ENCODE measurements around the gene DHRS3. TPM values are rescaled to one million over a fixed set of nuclear protein-coding genes. Genes with fewer than 3 reads are reported as not detected.
"Not testable (repeated sequence)": the region's sequence is repeated elsewhere in the genome, so short reads cannot be mapped to it uniquely, and the experiment has no call there.

The DHRS3 gene
- total RNA-seq, 1 donor from 2014 or later: 168 TPM

DNA sequence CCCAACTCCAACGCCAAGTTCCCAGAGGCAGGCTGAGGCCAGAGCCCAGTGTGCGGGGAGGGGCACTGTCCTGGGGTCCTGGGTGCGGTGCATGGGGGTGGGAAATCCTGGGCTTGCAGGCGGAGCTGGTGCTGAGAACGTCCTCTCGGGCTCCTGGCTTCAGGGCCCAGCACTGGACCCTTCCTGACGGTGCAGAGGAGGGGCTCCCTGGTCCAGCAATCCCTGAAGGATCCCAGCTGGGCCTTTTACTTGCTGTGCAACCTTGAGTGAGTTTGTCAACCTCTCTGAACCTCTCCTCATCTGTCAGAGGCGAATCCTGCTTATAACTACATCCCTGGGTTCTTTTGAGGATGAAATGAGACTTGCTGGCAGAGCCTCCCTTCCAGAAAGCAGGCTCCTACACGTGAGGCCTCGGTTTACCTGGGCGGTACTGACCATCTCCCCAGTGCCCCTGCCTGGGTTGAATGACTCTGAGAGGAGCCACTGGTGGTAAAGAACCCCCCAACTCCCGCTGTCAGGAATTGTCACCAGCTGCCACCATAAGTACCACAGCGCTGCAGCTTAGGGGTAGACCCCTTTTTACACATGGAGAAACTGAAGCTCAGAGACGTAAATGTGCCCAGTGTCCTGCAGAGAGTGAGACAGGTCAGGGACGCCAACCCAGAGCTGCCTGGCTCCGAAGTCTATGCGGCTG, 77.3 kb downstream of the DHRS3 start:
- no peak for DNase-seq (ENCODE audit: low spot score)

DNA sequence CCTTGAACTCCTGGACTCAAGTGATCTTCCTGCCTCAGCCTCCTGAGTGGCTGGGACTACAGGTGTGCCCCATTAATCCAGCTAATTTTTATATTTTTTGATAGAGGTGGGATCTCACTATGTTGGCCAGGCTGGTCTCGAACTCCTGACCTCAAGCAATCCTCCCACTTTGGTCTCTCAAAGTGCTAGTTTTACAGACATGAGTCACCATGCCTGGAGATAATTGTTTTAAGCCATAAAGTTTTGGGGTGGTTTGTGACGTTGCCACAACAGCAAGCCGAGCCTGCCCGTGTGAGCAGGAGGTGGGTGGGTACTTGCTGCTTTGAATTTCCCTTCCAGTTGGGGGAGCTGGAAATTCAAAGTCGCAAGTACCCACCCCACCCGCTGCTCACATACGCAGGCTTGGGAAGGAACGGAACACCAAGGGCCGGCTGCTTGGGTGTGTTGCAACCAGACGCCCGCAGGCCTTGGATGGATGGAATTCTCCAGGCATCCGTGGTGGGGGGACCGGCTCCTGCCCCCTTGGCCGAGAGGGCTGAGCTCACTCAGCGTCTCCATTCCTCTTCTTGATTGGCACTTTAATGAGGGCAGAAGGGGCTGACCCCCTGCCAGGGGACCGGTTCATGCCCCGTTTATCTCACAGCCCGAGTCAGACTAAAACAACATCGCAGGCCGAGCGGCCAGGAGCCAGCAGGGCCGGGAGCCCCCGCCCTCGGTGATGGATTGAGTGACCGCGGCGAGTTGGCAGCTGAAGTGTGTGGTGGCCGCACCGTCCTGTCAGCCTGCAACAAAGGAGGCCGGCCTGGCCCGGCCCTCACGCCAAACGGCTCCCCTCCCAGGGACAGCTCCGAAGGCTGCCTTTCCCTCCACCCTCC, 78.1 kb downstream of the DHRS3 start:
- peak; percentile 70 for DNase-seq (ENCODE audit: low spot score)

DNA sequence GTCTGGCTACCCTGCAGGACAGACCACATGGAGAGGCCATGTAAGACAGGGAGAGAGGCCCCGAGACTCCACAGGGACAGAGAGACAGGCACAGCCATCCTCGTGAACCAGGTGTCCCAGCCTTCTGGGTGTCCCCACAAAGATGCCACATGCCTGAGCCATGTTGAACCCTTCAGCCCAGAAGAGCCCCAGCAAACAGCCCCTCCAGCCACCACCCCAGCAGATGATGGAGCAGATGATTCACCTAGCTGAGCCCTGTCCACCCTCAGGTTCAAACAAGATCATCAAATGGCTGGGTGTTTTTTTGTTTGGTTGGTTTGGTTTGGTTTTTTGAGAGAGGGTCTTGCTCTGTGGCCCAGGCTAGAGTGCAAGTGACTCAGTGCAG, 78.7 kb downstream of the DHRS3 start:
- DNase-seq (ENCODE audit: low spot score): no peak

DNA sequence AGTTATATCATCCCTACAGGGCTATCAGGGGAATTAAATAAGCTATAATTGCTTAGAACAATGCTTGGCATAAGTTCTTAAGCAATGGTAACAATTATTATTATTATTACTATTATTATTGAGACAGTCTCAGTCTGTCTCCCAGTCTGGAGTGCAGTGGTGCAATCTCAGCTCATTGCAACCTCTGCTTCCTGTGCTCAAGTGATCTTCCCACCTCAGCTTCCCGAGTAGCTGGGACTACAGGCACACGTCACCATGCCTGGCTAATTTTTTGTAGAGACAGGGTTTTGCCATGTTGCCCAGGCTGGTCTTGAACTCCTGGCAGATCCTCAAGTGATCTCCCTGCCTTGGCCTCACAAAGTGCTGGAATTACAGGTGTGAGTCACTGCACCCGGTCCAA, 79.5 kb downstream of the DHRS3 start:
- DNase-seq (ENCODE audit: low spot score): not testable (repeated sequence)

DNA sequence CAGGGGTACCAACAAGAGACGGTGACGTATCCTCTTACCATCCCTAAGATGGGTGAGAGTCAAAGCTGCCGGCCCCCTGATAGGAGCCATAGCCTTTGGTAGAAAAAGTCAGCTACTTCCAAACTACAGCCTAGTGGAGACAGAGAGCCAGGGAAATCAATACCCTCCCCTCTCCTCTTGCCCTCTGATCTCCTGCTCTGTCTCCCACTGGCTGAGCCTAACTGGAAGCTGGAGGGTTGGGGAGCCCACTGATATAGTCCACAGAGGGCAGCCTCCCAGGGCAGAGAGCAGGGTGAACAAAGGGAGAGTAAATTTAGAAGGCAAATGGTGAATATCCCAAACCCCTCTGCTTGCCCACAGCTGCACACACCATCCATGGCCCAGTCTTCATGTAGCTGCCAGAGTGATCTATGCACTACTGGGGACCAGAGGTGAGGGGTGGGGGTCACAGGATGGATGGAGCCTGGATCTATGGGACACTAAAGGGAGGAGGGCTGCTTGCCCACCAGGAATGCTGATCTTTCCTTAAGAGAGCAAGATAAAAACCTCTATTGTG, 80.0 kb downstream of the DHRS3 start:
- DNase-seq (ENCODE audit: low spot score): no peak

DNA sequence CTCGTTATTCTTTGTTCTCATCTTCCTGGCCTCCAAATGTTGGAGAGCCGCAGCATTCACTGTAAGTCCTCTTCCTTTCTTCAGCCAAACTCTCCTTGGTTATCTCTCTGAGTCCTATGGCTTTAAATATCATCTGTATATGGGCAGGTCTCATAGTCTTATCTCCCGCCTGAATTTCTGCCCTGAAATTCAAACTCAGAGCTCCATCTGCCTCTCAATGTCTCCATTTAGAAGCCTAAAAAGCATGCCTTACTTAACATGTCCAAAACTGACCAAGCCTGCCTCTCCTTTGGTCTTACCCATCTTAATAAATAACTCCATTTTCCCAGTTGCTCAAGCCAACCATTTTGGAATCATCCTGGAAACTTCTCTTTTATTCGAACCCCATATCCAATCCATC, 80.7 kb downstream of the DHRS3 start:
- no peak for DNase-seq (ENCODE audit: low spot score)

DNA sequence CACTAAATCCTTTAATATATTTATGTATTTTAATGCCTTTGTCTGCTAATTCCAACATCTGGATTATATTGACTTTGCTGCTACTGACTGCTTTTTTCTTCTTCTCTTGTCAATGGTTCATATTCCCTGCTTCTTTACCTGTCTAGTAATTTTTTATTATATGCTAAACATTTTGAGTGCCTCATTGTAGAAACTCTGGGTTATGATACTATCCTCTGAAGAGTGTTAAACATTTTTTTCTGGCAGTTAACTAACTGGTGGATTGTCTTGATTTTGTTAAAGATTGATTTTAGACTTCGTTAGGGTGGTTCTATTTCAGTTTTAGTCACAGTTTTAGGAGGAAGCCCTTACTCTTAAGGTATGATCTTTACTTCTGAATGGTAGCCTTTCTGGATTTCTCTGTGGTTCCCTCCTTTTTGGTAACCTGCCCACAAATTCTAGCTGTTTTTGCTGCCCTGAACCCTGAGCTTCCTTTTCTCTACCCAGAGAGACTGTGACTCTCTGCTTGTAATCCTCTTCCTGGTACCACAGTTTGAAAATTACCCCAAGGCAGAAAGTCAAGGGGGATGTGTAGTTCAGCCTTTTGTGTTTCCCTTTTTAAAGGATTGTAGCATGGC, 81.9 kb downstream of the DHRS3 start:
- no peak for DNase-seq (ENCODE audit: low spot score)

DNA sequence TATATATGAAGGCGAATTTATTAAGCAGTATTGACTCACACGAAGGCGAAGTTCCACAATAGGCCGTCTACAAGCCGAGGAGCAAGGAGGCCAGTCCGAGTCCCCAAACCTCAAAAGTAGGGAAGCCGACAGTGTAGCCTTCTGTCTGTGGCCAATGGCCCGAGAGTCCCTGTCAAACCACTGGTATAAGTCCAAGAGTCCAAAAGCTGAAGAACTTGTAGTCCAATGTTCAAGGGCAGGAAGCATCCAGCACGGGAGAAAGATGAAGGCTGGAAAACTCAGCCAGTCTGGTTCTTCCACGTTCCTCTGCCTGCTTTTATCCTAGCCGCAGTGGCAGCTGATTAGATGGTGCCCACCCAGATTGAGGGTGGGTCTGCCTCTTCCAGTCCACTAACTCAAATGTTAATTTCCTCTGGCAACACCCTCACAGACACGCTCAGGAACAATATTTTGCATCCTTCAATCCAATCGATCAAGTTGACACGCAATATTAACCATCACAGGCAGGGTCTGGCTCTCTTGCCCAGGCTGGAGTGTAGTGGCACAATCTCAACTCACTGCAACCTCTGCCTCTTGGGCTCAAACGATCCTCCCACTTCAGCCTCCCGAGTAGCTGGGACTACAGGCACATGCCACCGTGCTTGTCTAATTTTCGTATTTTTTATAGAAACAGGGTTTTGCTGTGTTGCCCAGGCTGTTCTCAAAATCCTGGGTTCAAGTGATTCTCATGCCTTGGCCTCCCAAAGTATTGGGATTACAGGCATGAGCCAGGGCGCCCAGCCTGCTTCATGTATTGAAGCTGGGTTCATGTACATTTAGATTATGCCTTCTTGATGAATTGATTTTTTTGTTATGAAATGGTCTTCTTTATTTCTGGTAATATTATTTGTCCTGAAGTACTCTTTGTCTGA, 85.3 kb downstream of the DHRS3 start:
- no peak for DNase-seq (ENCODE audit: low spot score)

DNA sequence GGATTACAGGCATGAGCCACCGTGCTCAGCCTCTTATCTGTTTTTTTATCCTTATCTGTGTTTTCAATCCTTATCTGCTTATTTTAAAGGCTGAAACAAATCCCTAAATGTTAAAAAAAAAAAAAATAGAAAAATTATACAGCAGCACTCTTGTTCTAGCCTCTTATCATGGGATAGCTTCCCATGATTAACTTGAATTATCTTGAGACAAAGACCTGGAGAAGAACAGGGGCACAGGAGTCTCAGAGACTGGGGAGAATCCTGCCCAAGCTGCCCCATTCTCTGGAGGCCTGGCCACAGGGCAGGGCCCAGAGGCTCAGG, 86.9 kb downstream of the DHRS3 start:
- DNase-seq (ENCODE audit: low spot score): no peak

DNA sequence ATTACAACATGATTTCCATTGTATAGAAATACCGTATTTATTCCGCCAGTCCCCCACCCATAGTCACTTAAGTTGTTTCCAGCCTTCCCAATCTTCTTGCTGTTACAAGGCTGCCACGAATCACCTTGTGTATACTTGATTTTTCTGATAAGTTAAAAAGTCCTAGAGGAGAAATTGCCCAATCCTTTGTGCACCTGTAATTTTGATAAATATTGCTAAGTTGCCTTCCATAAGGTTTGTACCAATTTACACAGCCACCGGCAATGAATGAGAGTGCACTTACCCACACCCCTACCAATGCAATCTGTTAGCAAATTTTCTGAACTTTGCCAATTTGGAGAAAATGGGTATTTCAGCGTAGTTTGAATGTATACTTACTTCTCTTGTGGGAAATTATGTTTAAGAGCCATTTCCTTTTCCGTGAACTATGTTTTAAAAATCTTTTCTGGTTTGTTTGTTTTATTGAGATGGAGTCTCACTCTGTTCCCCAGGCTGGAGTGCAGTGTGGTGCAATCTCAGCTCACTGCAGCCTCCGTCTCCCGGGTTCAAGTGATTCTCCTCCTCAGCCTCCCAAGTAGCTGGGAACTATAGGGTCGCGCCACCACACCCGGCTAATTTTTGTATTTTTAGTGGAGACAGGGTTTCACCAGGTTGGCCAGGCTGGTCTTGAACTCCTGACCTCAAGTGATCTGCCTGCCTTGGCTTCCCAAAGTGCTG, 87.4 kb downstream of the DHRS3 start:
- DNase-seq (ENCODE audit: low spot score): no peak

DNA sequence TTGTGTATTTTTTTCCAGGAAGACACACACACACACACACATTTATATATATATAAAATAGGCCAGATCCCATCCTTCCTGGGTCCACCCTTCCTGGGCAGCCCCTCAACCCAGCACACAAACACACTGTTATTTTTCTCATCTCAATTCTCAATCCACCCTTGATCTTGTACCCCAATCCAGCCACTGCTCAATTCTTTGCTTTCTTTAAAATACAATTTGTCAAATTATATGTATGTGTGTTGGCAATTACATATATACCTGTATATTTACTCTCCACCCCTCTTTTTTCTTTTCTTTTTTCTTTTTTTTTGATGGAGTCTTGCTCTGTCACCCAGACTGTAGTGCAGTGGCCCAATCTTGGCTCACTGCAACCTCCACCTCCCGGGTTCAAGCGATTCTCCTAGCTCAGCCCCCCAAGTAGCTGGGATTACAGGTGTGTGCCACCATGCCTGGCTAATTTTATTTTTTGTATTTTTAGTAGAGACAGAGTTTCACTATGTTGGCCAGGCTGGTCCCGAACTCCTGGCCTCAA, 88.3 kb downstream of the DHRS3 start:
- no peak for DNase-seq (ENCODE audit: low spot score)

DNA sequence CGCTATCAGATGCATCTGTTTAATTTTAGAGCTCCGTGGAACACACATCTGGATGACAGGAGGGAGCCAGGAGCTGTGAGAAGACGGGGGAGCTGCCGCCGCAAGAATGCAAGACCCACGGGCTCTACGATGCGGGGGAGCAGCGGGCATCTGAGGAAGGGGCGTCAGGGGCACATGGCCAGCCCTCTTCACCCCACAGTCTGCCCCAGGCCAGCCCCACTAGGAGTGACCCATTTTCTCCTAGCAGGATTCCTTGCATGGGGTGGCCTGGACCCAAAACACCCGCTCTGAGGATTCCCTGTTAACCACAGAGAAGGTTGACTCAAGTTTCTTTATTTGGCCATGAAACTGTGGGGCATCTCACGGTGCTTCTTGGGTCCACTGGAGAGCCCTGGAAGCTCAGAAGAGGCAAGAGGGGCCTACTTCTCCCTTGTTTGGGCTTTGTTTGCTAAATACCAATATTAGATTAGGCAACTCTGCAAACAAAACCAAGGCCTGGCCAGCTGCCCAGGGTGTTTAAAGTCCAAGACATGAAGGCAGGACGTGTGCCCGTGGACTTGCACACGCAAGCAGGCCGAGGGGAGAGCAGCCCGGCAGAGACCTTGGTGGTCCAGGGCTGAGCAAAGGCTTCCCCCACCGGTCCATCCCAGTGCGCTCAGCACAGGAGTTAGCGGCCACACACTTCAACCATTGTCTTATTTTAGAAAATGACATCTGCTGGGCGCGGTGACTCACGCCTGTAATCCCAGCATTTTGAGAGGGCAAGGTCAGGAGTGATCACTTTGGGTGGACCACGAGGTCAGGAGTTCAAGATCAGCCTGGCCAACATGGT, 89.8 kb downstream of the DHRS3 start:
- peak; percentile 92 for DNase-seq (ENCODE audit: low spot score)

DNA sequence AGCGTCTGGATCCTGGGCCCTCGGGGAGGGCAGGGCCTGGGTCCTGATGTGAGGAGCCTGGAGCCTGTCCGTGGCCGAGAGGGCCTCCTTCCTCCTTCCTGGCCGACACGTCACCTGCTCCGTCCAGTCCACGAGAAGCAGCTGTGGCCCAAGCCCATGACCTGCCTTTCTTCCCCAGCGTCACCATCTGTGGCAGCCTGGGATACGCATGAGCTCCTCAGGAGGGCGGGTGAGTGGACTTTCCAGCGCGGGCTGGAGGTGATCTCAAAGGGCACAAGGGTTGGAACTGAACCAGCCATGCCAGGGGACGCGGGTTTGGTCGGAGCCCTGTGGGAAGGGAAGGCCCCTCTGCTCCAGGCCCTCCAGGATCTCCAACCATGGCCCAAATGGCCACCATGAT, 90.4 kb downstream of the DHRS3 start:
- DNase-seq (ENCODE audit: low spot score): peak; percentile 27

DNA sequence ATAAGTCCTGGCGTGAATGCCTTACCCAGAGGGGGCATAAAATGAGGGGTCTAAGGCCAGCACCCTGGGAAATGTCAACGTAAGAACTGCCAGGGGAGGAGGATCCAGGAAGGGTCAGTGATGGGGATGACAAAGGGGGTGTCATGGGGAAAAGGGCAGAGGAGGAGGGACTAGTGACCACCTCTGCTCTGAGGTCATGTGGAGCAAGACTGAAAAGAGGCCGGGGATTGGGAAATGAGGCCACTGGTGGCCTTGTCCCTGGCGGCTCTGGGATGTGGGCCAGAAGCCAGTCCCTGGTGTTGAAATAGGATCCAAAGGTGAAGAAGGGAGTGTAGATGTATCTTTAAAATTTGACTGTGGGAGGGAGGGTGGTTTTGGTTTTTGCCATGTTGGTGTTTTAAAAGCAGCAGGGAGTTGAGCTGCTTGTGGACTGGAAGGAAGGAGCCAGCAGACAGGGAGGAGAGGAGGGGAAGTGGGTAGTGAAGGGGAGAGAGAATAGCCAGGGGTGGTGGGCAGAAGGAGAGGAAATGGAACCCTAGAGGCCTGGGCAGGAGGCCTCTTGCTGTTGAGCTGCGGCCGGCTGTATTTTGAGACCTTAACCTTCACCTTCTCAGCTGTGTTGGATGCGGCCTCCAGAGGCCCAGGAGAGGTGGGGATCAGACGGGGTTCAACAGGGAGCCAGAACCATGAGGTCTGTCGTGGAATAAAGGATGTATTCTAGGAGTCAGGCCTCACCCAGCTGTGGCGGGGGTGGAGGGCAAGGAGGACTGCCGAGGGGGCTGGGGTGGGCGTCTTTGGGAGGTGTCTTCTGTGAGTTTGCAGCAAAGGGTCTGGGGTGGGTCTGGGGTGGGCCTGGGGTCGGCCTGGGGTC, 92.5 kb downstream of the DHRS3 start:
- DNase-seq (ENCODE audit: low spot score): peak; percentile 59

DNA sequence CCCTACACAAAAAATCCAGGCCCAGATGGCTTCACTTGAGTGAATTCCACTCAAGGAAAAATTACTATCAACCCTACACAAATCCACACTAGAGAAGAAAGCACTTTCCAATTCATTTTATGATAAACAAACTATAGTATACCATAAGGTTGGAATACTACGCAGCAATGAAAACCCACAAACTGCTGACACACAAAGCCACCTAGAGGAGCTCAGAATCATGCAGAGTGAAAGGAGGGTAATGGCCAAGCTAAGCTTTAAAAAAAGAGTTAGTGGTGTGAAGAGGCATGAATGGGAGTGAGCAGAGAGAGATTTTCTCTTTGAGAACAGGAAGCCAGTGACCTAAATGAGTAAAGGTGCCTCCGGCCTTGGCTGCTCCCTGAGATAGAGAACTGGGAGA, 93.7 kb downstream of the DHRS3 start:
- no peak for DNase-seq (ENCODE audit: low spot score)

DNA sequence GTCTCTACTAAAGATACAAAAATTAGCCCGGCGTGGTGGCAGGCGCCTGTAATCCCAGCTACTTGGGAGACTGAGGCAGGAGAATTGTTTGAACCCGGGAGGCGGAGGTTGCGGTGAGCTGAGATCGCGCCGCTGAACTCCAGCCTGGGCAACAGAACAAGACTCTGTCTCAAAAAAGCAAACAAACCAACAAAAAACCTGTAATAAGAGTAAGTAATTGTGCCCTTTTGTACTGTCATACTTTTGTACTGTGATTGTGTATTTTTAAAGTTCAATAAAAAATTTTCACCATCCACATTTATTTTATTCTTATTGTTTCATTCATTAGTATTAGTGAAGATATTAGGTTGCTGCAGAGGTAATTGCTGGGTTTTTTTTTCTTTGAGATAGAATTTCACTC, 95.2 kb downstream of the DHRS3 start:
- DNase-seq (ENCODE audit: low spot score): not testable (repeated sequence)

DNA sequence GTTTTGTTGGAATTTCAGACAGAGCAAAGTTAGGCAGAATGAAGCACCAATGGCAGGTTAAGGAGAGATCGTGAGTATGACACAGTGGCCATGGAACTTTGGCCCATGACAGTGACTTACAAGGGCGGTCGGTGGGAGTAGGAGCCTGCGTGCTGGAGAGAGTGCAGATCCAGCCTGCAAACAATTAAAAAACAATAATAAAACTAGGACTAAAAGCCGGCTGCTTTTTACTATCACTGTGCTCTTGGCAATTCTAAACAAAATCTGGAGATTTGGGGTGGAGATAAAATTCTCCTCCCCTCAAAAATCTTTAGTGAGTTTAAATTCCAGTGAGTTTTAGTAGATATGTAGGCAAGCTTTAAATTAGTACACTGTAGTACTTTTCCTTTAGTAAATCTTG, 96.9 kb downstream of the DHRS3 start:
- no peak for DNase-seq (ENCODE audit: low spot score)

DNA sequence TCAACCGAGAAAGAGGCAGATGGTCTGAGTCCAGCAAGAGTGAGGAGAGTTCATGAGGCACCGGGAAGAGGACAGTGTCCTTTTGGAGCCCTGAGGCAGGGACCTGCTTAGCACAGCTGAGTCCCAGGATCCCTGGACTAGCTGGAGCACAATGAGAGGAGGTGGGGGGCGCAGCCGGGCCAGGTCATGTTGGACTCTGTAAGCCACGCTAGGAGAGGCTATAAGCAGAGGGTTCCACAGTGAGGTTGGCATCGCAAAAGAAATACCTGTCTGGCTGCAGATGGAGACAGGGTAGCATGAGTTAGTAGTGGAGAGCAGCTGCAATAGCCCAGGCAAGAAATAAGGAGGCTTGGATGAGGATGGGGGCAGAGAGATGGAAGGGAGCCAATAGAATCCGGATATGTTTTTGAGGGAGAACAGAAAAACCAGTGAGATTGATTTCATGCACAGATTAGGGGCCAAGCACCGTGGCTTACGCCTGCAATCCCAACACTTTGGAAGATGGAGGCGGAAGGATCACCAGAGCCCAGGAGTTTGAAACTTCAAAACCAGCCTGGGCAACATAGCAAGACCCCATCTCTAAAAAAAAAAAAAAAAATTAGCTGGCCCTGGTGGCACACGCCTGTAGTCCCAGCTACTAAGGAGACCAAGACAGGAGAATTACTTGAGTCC, 98.2 kb downstream of the DHRS3 start:
- DNase-seq (ENCODE audit: low spot score): no peak

All from mucosa of gallbladder (tissue), 1 donor.